PFSK-1 (cell line): ENCODE data around the gene RSRP1.

Source experiments
- POLR2AphosphoS5 ChIP-seq: IDR thresholded peaks from 2 replicates; pipeline ENCODE4 v1.6.1; 2012; ENCODE audit warnings: low read depth, mild to moderate bottlenecking, control low read depth, low read length, moderate library complexity
- SIN3A ChIP-seq: IDR thresholded peaks from 2 replicates; pipeline ENCODE4 v1.6.1; 2012; ENCODE audit warnings: mild to moderate bottlenecking, low read length, moderate library complexity, borderline replicate concordance; ENCODE audit not compliant: insufficient read depth
- TAF1 ChIP-seq: IDR thresholded peaks from 2 replicates; pipeline ENCODE4 v1.6.1; 2012; ENCODE audit warnings: low read length, control low read depth, borderline replicate concordance; ENCODE audit not compliant: insufficient read depth
- TF ChIP-seq, protein P1 (sequence below), 2 experiments: IDR thresholded peaks; 2 replicates each; pipeline versions ENCODE4 v1.6.1 to v1.8.0; 2011 to 2012; ENCODE audit warnings: low read depth in 2 of 2, low read length in 2 of 2, control low read depth in 1 of 2, inconsistent platforms in 1 of 2, mild to moderate bottlenecking in 1 of 2, moderate library complexity in 1 of 2; ENCODE audit not compliant: insufficient read depth in 1 of 2

GRCh38 chr1:25243907-25244306, 3.3 kb downstream of the RSRP1 start:
- no peak for TF ChIP-seq POLR2AphosphoS5
- TF ChIP-seq SIN3A = no peak
- TF ChIP-seq TAF1 = no peak
- TF ChIP-seq, protein P1, sequence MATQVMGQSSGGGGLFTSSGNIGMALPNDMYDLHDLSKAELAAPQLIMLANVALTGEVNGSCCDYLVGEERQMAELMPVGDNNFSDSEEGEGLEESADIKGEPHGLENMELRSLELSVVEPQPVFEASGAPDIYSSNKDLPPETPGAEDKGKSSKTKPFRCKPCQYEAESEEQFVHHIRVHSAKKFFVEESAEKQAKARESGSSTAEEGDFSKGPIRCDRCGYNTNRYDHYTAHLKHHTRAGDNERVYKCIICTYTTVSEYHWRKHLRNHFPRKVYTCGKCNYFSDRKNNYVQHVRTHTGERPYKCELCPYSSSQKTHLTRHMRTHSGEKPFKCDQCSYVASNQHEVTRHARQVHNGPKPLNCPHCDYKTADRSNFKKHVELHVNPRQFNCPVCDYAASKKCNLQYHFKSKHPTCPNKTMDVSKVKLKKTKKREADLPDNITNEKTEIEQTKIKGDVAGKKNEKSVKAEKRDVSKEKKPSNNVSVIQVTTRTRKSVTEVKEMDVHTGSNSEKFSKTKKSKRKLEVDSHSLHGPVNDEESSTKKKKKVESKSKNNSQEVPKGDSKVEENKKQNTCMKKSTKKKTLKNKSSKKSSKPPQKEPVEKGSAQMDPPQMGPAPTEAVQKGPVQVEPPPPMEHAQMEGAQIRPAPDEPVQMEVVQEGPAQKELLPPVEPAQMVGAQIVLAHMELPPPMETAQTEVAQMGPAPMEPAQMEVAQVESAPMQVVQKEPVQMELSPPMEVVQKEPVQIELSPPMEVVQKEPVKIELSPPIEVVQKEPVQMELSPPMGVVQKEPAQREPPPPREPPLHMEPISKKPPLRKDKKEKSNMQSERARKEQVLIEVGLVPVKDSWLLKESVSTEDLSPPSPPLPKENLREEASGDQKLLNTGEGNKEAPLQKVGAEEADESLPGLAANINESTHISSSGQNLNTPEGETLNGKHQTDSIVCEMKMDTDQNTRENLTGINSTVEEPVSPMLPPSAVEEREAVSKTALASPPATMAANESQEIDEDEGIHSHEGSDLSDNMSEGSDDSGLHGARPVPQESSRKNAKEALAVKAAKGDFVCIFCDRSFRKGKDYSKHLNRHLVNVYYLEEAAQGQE (IDR thresholded peaks at IDR 0.05; ENCODE audit: insufficient read depth in 1 of 2, low read depth in 2 of 2, low read length in 2 of 2) = no peak
